ENCODE results near the gene TMC1.

TMC1 gene

DNA sequence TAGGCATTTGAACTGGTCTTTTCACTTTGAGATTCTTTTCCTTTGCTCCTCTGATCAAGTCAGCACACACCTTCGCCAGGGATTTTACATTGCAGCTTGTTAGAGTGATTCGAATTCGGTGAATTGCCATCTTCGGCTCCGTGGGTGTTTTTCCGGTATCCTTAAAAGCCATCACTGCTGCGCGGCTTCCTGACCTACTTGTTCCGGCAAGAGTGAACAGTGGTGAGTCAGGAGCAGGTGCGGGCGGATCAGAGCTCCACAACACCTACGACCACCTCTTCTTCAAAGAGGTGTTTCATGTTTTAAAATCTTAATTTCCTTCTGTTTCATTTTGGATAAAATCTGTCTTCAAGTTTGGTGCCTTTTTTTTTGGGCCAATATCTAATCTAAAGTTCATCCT, 134.6 kb downstream of the TMC1 start:
- POLR2A ChIA-PET: no interaction called here
- CTCF ChIA-PET: interaction anchor here (0.8 kb wide), 1 partner anchor 18 kb away, joined by 3 read pairs; no protein-coding TSS in a partner anchor
- TF ChIP-seq, protein P1, sequence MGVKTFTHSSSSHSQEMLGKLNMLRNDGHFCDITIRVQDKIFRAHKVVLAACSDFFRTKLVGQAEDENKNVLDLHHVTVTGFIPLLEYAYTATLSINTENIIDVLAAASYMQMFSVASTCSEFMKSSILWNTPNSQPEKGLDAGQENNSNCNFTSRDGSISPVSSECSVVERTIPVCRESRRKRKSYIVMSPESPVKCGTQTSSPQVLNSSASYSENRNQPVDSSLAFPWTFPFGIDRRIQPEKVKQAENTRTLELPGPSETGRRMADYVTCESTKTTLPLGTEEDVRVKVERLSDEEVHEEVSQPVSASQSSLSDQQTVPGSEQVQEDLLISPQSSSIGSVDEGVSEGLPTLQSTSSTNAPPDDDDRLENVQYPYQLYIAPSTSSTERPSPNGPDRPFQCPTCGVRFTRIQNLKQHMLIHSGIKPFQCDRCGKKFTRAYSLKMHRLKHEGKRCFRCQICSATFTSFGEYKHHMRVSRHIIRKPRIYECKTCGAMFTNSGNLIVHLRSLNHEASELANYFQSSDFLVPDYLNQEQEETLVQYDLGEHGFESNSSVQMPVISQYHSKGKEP (tag by site-specific recombination; IDR thresholded peaks at IDR 0.05): no peak
- no peak for TF ChIP-seq HOXC10 (CRISPR knock-in tag; IDR thresholded peaks at IDR 0.05)
- TF ChIP-seq ZNF121 (tag by site-specific recombination; IDR thresholded peaks at IDR 0.05): no peak
- no peak for TF ChIP-seq ZNF266 (tag by site-specific recombination; IDR thresholded peaks at IDR 0.05; ENCODE audit: low read depth)
- TF ChIP-seq, protein P2, sequence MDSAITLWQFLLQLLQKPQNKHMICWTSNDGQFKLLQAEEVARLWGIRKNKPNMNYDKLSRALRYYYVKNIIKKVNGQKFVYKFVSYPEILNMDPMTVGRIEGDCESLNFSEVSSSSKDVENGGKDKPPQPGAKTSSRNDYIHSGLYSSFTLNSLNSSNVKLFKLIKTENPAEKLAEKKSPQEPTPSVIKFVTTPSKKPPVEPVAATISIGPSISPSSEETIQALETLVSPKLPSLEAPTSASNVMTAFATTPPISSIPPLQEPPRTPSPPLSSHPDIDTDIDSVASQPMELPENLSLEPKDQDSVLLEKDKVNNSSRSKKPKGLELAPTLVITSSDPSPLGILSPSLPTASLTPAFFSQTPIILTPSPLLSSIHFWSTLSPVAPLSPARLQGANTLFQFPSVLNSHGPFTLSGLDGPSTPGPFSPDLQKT (IDR thresholded peaks at IDR 0.05; ENCODE audit: borderline replicate concordance, low read depth, low read length): no peak
- no peak for TF ChIP-seq BCL11B (tag by site-specific recombination; IDR thresholded peaks at IDR 0.05; ENCODE audit: low read depth)
- TF ChIP-seq ZNF146 (tag by site-specific recombination; IDR thresholded peaks at IDR 0.05): no peak
- TF ChIP-seq, protein P3, sequence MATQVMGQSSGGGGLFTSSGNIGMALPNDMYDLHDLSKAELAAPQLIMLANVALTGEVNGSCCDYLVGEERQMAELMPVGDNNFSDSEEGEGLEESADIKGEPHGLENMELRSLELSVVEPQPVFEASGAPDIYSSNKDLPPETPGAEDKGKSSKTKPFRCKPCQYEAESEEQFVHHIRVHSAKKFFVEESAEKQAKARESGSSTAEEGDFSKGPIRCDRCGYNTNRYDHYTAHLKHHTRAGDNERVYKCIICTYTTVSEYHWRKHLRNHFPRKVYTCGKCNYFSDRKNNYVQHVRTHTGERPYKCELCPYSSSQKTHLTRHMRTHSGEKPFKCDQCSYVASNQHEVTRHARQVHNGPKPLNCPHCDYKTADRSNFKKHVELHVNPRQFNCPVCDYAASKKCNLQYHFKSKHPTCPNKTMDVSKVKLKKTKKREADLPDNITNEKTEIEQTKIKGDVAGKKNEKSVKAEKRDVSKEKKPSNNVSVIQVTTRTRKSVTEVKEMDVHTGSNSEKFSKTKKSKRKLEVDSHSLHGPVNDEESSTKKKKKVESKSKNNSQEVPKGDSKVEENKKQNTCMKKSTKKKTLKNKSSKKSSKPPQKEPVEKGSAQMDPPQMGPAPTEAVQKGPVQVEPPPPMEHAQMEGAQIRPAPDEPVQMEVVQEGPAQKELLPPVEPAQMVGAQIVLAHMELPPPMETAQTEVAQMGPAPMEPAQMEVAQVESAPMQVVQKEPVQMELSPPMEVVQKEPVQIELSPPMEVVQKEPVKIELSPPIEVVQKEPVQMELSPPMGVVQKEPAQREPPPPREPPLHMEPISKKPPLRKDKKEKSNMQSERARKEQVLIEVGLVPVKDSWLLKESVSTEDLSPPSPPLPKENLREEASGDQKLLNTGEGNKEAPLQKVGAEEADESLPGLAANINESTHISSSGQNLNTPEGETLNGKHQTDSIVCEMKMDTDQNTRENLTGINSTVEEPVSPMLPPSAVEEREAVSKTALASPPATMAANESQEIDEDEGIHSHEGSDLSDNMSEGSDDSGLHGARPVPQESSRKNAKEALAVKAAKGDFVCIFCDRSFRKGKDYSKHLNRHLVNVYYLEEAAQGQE (tag by site-specific recombination; IDR thresholded peaks at IDR 0.05): no peak
- TF ChIP-seq, protein P4, sequence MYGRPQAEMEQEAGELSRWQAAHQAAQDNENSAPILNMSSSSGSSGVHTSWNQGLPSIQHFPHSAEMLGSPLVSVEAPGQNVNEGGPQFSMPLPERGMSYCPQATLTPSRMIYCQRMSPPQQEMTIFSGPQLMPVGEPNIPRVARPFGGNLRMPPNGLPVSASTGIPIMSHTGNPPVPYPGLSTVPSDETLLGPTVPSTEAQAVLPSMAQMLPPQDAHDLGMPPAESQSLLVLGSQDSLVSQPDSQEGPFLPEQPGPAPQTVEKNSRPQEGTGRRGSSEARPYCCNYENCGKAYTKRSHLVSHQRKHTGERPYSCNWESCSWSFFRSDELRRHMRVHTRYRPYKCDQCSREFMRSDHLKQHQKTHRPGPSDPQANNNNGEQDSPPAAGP (tag by site-specific recombination; IDR thresholded peaks at IDR 0.05): no peak
- no peak for TF ChIP-seq ZNF311 (tag by site-specific recombination; IDR thresholded peaks at IDR 0.05; ENCODE audit: borderline replicate concordance)
- TF ChIP-seq ZNF2 (tag by site-specific recombination; IDR thresholded peaks at IDR 0.05): no peak
- no peak for TF ChIP-seq ZNF707 (tag by site-specific recombination; IDR thresholded peaks at IDR 0.05)
- TF ChIP-seq, protein P5, sequence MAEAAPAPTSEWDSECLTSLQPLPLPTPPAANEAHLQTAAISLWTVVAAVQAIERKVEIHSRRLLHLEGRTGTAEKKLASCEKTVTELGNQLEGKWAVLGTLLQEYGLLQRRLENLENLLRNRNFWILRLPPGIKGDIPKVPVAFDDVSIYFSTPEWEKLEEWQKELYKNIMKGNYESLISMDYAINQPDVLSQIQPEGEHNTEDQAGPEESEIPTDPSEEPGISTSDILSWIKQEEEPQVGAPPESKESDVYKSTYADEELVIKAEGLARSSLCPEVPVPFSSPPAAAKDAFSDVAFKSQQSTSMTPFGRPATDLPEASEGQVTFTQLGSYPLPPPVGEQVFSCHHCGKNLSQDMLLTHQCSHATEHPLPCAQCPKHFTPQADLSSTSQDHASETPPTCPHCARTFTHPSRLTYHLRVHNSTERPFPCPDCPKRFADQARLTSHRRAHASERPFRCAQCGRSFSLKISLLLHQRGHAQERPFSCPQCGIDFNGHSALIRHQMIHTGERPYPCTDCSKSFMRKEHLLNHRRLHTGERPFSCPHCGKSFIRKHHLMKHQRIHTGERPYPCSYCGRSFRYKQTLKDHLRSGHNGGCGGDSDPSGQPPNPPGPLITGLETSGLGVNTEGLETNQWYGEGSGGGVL (tag by site-specific recombination; IDR thresholded peaks at IDR 0.05): no peak
- TF ChIP-seq, protein P6, sequence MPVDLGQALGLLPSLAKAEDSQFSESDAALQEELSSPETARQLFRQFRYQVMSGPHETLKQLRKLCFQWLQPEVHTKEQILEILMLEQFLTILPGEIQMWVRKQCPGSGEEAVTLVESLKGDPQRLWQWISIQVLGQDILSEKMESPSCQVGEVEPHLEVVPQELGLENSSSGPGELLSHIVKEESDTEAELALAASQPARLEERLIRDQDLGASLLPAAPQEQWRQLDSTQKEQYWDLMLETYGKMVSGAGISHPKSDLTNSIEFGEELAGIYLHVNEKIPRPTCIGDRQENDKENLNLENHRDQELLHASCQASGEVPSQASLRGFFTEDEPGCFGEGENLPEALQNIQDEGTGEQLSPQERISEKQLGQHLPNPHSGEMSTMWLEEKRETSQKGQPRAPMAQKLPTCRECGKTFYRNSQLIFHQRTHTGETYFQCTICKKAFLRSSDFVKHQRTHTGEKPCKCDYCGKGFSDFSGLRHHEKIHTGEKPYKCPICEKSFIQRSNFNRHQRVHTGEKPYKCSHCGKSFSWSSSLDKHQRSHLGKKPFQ (tag by site-specific recombination; IDR thresholded peaks at IDR 0.05): no peak
- Histone ChIP-seq H3K9me3 (ENCODE audit: control insufficient read depth, insufficient read depth, low read depth, low read length) (no peaks in the 10 kb centered on the region), H3K36me3 (ENCODE audit: control insufficient read depth in 2 of 2, insufficient read depth in 1 of 2, low read length in 2 of 2) (no peaks in the 10 kb centered on the region), H3K27ac (ENCODE audit: extremely low read depth, low read depth, low read length) (no peak overlapping the region), H3K4me1 (ENCODE audit: control insufficient read depth, insufficient read depth, low read length) (no peaks in the 10 kb centered on the region), H3K4me3 (ENCODE audit: low read depth, low read length) (no peak overlapping the region)

DNA sequence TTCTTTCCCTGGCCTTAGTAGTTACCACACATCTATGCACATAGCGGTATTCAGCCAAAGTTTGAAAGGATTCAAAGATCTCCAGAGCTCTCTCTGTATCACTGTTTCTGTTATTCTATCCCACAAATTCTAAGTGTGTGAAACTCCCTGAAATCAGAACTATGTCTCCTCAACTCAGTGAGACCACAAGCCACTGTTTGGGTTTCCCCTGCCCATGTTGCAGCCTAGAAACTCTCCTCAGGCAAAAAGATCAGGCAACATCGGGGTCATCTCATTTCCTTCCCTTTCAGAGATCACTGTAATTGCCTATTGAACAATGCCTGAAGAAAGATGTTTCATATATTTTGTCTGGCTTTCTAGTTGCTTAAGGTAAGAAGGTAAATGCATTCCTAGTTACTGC, 135.6 kb downstream of the TMC1 start:
- POLR2A ChIA-PET: no interaction called here
- H3K27ac ChIP-seq (ENCODE audit: extremely low read depth, low read depth, low read length): no peak overlapping the region
- TF ChIP-seq KLF1 (tag by site-specific recombination; IDR thresholded peaks at IDR 0.05): no peak
- no peak for TF ChIP-seq ZNF571 (tag by site-specific recombination; IDR thresholded peaks at IDR 0.05)
- TF ChIP-seq, protein P7, sequence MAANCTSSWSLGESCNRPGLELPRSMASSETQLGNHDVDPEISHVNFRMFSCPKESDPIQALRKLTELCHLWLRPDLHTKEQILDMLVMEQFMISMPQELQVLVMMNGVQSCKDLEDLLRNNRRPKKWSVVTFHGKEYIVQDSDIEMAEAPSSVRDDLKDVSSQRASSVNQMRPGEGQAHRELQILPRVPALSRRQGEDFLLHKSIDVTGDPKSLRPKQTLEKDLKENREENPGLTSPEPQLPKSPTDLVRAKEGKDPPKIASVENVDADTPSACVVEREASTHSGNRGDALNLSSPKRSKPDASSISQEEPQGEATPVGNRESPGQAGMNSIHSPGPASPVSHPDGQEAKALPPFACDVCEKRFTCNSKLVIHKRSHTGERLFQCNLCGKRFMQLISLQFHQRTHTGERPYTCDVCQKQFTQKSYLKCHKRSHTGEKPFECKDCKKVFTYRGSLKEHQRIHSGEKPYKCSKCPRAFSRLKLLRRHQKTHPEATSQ (tag by site-specific recombination; IDR thresholded peaks at IDR 0.05): no peak
- TF ChIP-seq ZNF843 (tag by site-specific recombination; IDR thresholded peaks at IDR 0.05): no peak
- no peak for TF ChIP-seq ZNF600 (tag by site-specific recombination; IDR thresholded peaks at IDR 0.05)
- TF ChIP-seq ZNF394 (tag by site-specific recombination; IDR thresholded peaks at IDR 0.05; ENCODE audit: borderline replicate concordance): no peak
- H3K4me3 ChIP-seq (ENCODE audit: low read depth, low read length): no peak overlapping the region
- no peaks in the 10 kb centered on the region for H3K36me3 ChIP-seq (ENCODE audit: control insufficient read depth in 2 of 2, insufficient read depth in 1 of 2, low read length in 2 of 2)
- H3K4me1 ChIP-seq (ENCODE audit: control insufficient read depth, insufficient read depth, low read length): no peaks in the 10 kb centered on the region
- H3K9me3 ChIP-seq (ENCODE audit: control insufficient read depth, insufficient read depth, low read depth, low read length): no peaks in the 10 kb centered on the region
- CTCF ChIA-PET: no interaction called here
